Stimulated activated naive B cell treated with anti-CD40 and anti-IgM and Interleukin-4, amounts not matched to agents 10 μg/mL and 1 μg/mL and 100 μg/mL, for 72 hours (primary cell): ENCODE measurements around the gene CBFA2T2.
A peak's percentile ranks its signal among the peaks of the same experiment; 100 is the strongest.
"Not testable (repeated sequence)": the region's sequence is repeated elsewhere in the genome, so short reads cannot be mapped to it uniquely, and the experiment has no call there.

Source experiments
- ATAC-seq, 2 donors: fragments of 150-1000 bp; cut with Tn5 transposase; replicated peaks; 2 replicates each; pipeline ENCODE4 v1.10.0; 2021; ENCODE audit warnings: moderate library complexity in 1 of 2
- DNase-seq: peaks from one replicate; pipeline ENCODE4 v3.0.0; 2021
- H3K27ac Mint-ChIP-seq: one replicate; pipeline ENCODE4 v1.8.0; 2022; ENCODE audit warnings: mild to moderate bottlenecking, mixed read lengths
- H3K27me3 Mint-ChIP-seq, 2 donors: one replicate each; pipeline ENCODE4 v1.8.0; 2022; ENCODE audit warnings: mixed read lengths in 2 of 2
- H3K36me3 Mint-ChIP-seq, 2 donors: one replicate each; pipeline ENCODE4 v1.8.0; 2022; ENCODE audit warnings: mixed read lengths in 2 of 2, mild to moderate bottlenecking in 1 of 2
- H3K4me1 Mint-ChIP-seq, 2 donors: one replicate each; pipeline ENCODE4 v1.8.0; 2022; ENCODE audit warnings: mixed read lengths in 2 of 2, mild to moderate bottlenecking in 1 of 2
- H3K4me3 Mint-ChIP-seq, 2 donors: one replicate each; pipeline ENCODE4 v1.8.0; 2022; ENCODE audit warnings: mild to moderate bottlenecking in 2 of 2, mixed read lengths in 2 of 2, moderate library complexity in 1 of 2
- H3K9me3 Mint-ChIP-seq, 2 donors: one replicate each; pipeline ENCODE4 v1.8.0; 2022; ENCODE audit warnings: mixed read lengths in 2 of 2, mild to moderate bottlenecking in 1 of 2

Gene CBFA2T2

DNA sequence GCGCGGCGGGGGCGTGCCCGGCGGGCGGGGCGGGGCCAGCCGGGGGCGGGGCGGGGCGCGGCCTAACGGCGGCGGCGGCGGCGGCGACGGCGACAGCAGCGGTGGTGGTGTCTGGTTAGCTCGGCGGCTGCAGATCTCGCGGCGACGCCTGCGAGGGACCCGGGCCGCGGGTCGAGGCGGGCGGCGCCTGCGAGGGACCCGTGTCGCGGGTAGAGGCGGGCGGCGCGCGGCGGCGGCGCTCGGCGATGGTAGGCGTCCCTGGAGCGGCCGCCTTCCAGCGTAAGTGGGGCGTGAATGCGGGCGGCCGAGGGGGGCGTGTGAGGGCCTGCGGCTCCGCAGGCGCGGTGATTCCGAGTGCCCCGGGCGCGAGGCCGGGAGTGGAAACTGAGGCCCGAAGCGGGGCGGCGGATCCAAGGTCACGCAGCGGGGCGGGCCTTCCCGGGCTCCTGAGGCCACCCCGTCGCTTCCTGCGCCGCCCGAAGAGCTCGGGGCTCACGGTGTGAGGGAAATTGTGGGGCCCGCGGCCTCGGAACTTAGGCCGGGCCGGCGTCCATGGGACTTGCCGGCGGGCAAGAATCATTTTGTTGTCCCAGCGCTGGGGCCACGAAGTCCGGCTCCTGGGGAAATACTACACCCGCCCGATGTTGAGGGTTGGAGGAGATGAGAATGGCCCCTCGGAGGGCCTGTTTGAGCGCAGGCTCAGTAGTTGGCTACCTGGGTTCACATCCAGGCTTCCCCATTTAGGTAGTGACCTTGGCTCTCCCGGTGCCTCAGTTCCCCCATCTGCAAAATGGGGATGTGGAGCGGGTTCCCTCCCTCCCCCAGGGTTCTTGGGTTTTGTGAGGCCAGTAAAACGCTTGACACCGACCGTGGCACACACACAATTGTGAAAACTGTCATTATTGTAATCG lies at the start of gene CBFA2T2:
CBFA2T2 (plus strand) TSS at position 74 of the 911 bp plus-strand sequence; CDS start at position 246, 172 bp downstream.
- peaks cover 0 to 3% of the 10 kb centered on the region in 2 donors for H3K4me1 Mint-ChIP-seq
- H3K9me3 Mint-ChIP-seq: no peaks in the 10 kb centered on the region
- DNase-seq (no peak), ATAC-seq (peak; percentile 35 to 41)
- H3K36me3 Mint-ChIP-seq: peaks cover 0 to 2% of the 10 kb centered on the region in 2 donors
- no peaks in the 10 kb centered on the region for H3K27me3 Mint-ChIP-seq
- peak within 1 kb of the TSS; percentile 88 to 91 for H3K4me3 Mint-ChIP-seq
- peak within 1 kb of the TSS; percentile 93 for H3K27ac Mint-ChIP-seq

DNA sequence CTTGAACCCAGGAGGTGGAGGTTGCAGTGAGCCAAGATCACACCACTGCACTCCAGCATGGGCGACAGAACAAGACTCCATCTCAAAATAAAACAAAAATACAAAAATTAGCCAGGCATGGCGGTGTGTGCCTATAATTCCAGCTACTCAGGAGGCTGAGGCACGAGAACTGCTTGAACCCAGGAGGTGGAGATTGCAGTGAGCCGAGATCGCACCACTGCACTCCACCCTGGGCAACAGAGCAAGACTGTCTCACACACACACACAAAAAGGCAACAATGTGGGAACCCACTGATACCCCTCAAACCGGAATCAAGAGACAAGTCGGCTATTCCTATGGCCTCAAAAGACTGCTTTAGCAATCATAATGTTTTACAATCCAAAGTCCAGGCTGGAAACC lies 49.3 kb upstream of the CBFA2T2 start:
- H3K9me3 Mint-ChIP-seq, H3K36me3 Mint-ChIP-seq, H3K4me3 Mint-ChIP-seq, DNase-seq, ATAC-seq, H3K27me3 Mint-ChIP-seq, H3K27ac Mint-ChIP-seq: not testable (repeated sequence)
- peaks cover 26 to 30% of the 10 kb centered on the region in 2 donors for H3K4me1 Mint-ChIP-seq

DNA sequence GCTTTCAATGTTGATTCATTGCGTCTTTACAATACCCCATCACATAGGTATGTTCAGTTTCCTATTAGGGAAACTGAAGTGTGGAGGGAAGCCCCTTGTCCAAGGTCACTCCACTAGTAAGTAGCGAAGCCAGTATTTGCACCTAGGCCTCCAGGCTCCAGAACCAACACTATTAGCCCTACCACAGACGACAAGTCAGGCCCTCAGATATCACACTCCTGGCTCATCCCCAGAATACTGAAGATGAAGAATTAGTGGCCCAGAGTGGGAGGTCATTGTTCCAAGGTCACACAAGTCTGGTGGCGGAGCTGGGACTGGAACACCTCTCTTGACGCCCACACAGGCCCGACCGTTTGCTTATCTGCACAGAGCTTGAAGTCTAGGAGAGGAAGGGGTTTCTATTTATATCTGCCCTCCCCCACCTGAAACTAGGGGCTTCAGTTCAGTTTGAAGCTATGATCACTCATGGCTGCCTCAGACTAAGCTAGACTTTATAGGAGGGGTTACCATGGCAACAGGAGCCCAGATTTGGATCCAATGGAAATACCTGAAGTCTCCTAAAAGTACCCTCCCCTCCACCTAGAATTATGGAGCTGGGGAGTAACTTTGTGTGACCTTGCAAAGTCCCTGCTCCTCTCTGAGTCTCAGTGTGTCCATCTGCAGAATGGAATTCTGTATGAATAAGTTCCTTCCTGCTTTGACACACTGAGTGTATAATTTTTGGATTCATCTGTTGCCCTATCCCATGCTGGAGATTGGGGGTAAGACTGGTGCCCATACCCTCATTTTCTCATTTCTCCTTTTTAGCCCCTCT lies 48.5 kb upstream of the CBFA2T2 start:
- DNase-seq (no peak), ATAC-seq (no peak)
- H3K36me3 Mint-ChIP-seq: no peaks in the 10 kb centered on the region
- no peaks in the 10 kb centered on the region for H3K27me3 Mint-ChIP-seq
- H3K4me1 Mint-ChIP-seq: peaks cover 26 to 30% of the 10 kb centered on the region in 2 donors
- H3K9me3 Mint-ChIP-seq: no peaks in the 10 kb centered on the region
- no peak overlapping the region for H3K27ac Mint-ChIP-seq
- no peak overlapping the region for H3K4me3 Mint-ChIP-seq

DNA sequence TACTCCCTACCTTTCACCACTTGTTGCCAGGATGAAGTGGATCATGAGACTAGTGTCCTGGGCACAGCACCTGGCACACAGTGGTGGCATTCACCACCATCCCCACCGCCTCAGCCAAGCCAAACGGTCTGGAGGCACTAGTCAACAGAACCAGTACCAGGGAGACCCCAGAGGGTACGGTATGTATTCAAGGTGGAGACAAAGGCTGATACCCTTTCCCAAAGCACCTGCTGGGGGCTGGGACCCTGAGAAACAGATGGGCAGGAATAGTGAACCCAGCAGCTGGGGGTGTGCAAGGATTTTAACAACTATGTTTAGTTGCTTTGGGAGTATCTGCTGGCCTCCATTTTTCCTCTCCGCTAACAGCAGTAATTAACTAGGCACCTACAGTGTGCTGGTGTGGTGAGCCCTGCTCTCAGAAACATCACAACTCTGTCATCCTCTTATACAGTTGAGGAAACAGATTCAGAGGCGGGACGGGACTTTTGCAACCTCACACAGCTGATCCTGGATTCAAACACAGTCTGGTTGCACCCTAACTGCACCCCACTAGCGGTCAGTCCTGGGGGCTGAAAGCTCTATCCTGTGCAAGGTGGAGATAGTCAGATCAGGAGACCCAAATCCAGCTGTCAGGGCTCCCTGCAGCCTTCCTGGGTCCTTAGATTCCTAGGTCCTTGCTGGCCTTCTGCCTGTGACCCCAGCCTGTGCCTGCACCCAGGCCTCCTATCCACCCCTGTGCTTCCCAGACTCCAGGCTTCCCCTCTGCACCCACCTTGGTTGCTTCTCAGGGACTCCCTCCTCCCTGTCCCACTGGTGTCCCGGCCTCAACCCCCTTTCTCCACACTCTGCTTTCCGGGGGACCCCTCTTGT lies 47.5 kb upstream of the CBFA2T2 start:
- H3K27ac Mint-ChIP-seq: no peak overlapping the region

DNA sequence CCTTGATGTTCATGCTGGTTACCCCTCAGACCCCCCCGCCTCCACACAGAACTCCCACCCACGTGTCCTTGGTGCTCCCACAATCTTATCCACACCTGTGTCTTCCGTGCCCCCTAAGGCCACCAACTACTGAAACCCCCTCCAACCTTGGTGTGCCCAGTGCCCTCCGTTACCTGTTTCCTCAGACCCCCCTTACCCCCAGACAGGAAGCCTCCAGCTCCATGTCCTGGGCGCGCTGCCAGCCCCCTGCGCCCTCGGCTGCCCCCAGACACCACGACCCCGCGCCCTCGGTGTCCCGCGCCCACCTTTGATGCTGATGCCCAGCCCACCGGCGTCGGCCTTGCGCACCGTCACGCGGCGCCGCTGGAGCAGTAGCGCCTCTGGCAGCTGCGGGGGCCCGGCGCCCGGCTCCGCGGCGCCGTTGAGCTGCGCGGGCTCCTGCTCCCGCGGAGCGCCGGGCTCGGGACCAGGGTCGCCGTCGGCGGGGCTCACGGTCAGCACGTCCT lies 46.8 kb upstream of the CBFA2T2 start:
- Mint-ChIP-seq H3K36me3 (no peaks in the 10 kb centered on the region), H3K4me3 (peak overlapping the region; percentile 78 to 80), H3K27me3 (no peaks in the 10 kb centered on the region), H3K27ac (no peak overlapping the region), H3K9me3 (no peaks in the 10 kb centered on the region), H3K4me1 (peaks cover 26 to 30% of the 10 kb centered on the region in 2 donors)
- DNase-seq (peak; percentile 9), ATAC-seq (peak; percentile 30 to 31)

More for the DNA sequence above, 47.5 kb upstream of the CBFA2T2 start:
- Mint-ChIP-seq H3K9me3 (no peaks in the 10 kb centered on the region), H3K36me3 (no peaks in the 10 kb centered on the region), H3K4me1 (peaks cover 26 to 30% of the 10 kb centered on the region in 2 donors), H3K27me3 (no peaks in the 10 kb centered on the region), H3K4me3 (peak overlapping the region; percentile 78 to 80)
- ATAC-seq (no peak), DNase-seq (no peak)

DNA sequence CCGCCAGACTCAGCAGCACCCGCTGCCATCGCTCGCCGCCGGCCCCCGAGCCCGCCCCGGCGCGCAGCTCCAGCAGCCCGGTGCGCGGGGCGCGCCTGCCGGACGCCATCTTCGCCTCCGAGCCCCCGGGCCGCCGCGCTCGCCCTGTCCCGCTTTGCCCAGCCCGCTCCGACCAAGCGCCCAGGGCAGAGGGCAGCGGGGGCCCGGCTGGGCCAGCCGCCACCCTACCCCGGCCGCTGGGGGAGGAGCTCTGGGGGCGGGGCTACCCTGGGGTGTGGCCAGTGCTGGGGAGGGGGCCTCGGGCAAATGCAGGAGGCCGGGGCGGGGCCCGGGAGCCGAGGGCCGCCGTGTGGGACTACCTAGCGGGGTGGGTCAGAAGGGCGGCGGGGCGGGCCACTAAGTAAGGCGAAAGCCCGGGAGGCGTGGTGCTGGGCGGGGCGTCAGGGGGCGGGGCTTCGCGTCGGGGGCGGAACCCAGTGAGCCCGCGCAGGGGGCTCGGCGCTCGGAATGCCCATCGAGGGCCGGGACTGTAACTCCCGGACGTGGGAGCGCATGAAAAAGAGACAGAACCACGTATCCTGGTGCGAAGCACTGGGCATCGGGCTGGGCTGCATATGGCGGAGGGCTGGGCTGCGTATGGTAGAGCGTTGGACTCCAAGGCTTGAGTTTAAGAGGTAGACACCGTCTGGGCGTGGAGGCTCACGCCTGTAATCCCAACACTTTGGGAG lies 46.2 kb upstream of the CBFA2T2 start, which contains the start of gene SNTA1:
SNTA1 (minus strand) TSS at position 252 of the 728 bp plus-strand sequence; CDS start at position 109, 143 bp downstream.
- ATAC-seq: peak; percentile 87 to 92
- Mint-ChIP-seq H3K27me3 (no peaks in the 10 kb centered on the region), H3K27ac (peak within 1 kb of the TSS; percentile 81), H3K4me3 (peak within 1 kb of the TSS; percentile 93 to 96), H3K9me3 (peaks cover 0 to 2% of the 10 kb centered on the region in 2 donors), H3K36me3 (no peaks in the 10 kb centered on the region), H3K4me1 (peaks cover 26 to 30% of the 10 kb centered on the region in 2 donors)
- peak; percentile 72 for DNase-seq

DNA sequence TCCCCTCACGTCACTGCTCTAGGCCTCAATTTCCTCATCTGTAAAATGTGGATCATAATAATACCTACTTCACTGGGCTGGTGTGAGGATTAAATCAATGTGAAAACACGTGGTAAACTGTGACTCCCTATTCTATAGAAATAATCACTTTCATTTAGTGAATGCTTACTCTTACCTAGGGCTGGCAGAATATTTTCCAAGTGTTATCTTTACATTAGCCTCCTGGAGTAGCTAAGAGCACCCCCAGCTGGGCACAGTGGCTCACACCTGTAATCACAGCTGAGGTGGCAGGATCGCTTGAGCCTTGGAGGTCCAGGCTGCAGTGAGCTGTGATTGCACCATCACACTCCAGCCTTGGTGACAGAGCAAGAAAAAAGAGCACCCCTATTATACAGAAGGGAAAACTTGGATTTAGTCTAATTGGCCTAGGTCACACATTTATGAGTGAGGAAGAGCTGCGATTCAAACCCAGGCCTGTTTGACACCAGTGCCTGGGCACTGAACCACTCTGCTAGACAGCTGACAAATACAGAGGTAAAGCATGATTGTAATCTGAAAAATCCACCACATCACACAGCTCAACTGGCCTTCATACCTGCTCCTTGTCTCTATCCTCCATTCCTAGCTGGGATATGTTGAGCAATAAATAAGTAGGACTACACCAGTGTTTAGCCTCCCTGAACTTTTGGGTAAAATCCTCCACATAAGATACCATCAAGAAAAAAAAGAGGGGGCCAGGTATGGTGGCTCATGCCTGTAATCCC lies 44.9 kb upstream of the CBFA2T2 start:
- H3K4me3 Mint-ChIP-seq: peak overlapping the region; percentile 93 to 96
- no peak for DNase-seq
- H3K4me1 Mint-ChIP-seq: peaks cover 26 to 30% of the 10 kb centered on the region in 2 donors
- peak; percentile 41 to 42 for ATAC-seq
- H3K9me3 Mint-ChIP-seq: peaks cover 0 to 2% of the 10 kb centered on the region in 2 donors
- H3K27ac Mint-ChIP-seq: no peak overlapping the region
- H3K36me3 Mint-ChIP-seq: no peaks in the 10 kb centered on the region
- H3K27me3 Mint-ChIP-seq: no peaks in the 10 kb centered on the region

DNA sequence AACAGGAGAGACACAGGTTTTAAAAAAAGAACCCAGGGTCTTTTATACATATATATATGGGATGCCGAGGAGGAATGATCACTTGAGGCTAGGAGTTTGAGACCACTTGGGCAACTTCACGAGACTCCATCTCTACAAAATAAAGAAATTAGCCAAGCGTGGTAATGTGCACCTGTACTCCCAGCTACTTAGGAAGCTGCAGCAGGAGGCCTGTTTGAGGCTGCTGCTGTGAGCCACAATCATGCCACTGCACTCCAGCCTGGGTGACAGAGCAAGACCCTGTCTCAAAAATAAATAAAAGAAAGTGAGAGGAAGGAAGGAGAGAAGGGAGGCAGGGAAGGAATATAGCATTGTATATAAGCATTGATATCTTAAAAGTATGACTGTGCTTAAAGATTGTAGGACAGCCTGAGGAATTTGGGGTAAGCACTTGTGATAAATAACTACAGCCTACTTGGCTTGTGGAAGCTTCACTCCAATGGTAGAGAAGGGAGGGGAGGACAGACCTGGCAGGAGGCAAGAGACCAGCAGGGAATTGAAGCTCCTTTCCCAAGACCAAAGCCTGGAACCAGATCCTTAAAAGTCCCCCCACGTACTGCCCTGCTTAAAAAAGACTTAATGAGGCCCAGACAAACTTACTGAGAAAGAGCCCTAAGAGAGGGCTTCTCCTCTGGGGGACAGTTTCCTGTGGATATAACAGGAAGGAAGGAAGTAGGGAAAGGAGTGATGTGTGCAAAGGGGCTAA lies 43.8 kb upstream of the CBFA2T2 start:
- H3K4me1 Mint-ChIP-seq: peaks cover 26 to 30% of the 10 kb centered on the region in 2 donors
- H3K9me3 Mint-ChIP-seq: peaks cover 0 to 2% of the 10 kb centered on the region in 2 donors
- no peak overlapping the region for H3K27ac Mint-ChIP-seq
- DNase-seq (no peak), ATAC-seq (no peak)
- H3K27me3 Mint-ChIP-seq: no peaks in the 10 kb centered on the region
- H3K36me3 Mint-ChIP-seq: no peaks in the 10 kb centered on the region
- H3K4me3 Mint-ChIP-seq: no peak overlapping the region

DNA sequence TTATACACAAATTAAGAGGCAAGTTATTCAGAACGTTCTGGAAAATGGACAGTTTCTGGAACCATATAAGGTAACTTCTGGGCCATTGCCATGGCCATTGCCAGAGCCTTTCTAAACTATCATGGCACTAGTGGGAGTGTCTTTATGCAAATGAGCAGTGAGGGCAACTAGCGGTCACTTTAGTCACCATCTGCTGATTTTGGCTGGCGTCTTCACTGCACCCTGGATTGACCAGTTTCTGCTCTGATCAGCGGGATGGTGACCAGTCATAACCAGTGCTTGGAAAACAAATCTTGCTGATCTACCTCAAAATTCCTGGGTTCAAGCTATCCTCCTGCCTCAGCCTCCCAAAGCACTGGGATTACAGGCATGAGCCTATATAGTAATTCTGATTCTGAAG lies 39.0 kb upstream of the CBFA2T2 start:
- ATAC-seq (no peak), DNase-seq (no peak)
- Mint-ChIP-seq H3K4me1 (no peaks in the 10 kb centered on the region), H3K27ac (no peak overlapping the region), H3K27me3 (no peaks in the 10 kb centered on the region), H3K36me3 (peaks cover 0 to 1% of the 10 kb centered on the region in 2 donors), H3K4me3 (no peak overlapping the region), H3K9me3 (peaks cover 0 to 2% of the 10 kb centered on the region in 2 donors)

DNA sequence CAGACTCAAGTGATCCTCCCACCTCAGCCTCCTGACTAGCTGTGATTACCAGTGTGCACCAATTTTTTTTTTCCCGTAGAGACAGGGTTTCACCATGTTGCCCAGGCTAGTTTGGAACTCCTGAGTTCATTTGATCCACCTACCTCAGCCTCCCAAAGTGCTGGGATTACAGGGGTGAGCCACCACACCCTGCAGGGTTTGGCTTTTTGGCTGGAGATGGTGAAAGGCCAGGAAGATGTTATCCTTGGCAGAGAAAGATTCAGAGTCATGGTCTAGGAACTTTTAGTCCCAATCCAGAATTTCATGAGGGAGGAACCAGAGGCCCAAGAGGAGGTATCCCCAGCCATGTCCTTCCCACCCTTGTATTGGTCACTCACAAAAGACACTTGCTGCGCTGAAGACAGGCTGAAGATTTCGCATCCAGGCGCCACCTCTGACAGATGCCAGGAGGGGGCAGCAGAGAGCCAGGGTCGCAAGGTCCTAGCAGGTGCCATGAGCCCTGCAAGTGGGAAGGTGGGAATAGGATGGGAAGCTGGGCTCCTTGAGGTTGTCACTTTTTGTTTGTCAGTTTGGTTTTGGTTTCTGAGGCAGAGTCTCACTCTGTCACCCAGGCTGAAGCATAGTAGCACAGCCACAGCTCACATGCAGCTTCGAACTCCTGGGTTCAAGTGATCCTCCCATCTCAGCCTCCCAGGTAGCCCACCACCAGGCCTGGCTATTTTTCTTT lies 32.8 kb upstream of the CBFA2T2 start:
- not testable (repeated sequence) for H3K36me3 Mint-ChIP-seq, H3K27me3 Mint-ChIP-seq, H3K9me3 Mint-ChIP-seq, H3K4me1 Mint-ChIP-seq, H3K4me3 Mint-ChIP-seq, H3K27ac Mint-ChIP-seq
- ATAC-seq (peak; percentile 88 to 96), DNase-seq (peak; percentile 61)

DNA sequence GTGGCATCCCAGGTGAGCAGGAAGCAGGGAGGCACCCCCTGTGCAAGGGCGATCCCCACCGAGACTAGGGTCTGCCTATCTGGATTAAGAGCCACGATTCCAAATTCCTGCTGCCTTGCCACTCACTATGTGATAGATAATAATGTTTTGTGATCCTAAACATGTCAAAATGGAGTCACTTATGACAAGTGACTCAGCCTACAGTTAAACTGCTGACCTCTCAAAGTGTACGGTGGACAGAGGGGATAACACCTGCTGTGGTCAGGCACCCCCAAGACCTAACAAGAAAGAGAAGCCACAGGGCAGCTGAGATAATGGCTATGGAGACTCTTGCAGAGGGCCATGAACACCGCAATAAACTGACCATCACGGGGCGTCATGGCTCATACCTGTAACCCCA lies 30.3 kb upstream of the CBFA2T2 start:
- H3K27me3 Mint-ChIP-seq: no peaks in the 10 kb centered on the region
- ATAC-seq (no peak), DNase-seq (no peak)
- H3K4me3 Mint-ChIP-seq: no peak overlapping the region
- no peak overlapping the region for H3K27ac Mint-ChIP-seq
- H3K9me3 Mint-ChIP-seq: no peaks in the 10 kb centered on the region
- peaks cover 0 to 1% of the 10 kb centered on the region in 2 donors for H3K36me3 Mint-ChIP-seq
- peaks cover 5 to 7% of the 10 kb centered on the region in 2 donors for H3K4me1 Mint-ChIP-seq
